Spleen (tissue), 7 donors: Measurements from ENCODE around the gene ADAMTSL3.

Source experiments
- CTCF ChIP-seq, 11 experiments: fragments of 200-600 bp in 7 of 11; fragments of 450-650 bp in 4 of 11; sonication (generic) in 4 of 11; IDR thresholded peaks in 8 of 11; conservative IDR thresholded peaks in 3 of 11; 1 replicate in 7 of 11; 2 replicates in 4 of 11; pipeline versions ENCODE4 v1.4.0 to v1.8.0; 2016 to 2021; ENCODE audit warnings: antibody characterized with exemption in 11 of 11, inconsistent platforms in 4 of 11, mild to moderate bottlenecking in 1 of 11
- POLR2AphosphoS5 ChIP-seq, 3 donors: sonication (generic); formaldehyde crosslinking; IDR thresholded peaks; one replicate each; pipeline ENCODE4 v1.5.1; 2017; ENCODE audit warnings: antibody characterized with exemption in 3 of 3
- donor health status: DM: no; HTN: no; CAD: no; lungs with moderate emphysema.
- donor health status: DM: no; HTN: no; CAD: no.
- donor health status: DM: no; HTN: no; CAD: no.

GRCh38 chr15:83783227-83783626 is 129.3 kb downstream of the ADAMTSL3 start:
- TF ChIP-seq CTCF (IDR thresholded peaks at IDR 0.05 in 8 of 11, conservative IDR thresholded peaks at IDR 0.05 in 3 of 11) (no peak), POLR2AphosphoS5 (IDR thresholded peaks at IDR 0.05) (no peak)
